Neuronal stem cell (in vitro differentiated cells): ENCODE data around the gene TNFRSF4.
A peak's percentile ranks its signal among the peaks of the same experiment; 100 is the strongest.
"Not testable (repeated sequence)": the region's sequence is repeated elsewhere in the genome, so short reads cannot be mapped to it uniquely, and the experiment has no call there.

Experiments
- DNase-seq: peaks from one replicate; pipeline ENCODE4 v3.0.0-alpha.2; 2013; ENCODE audit warnings: low spot score
- H2AFZ ChIP-seq: one replicate; pipeline ENCODE4 v1.6.1; 2013; ENCODE audit warnings: mild to moderate bottlenecking, low read length, inconsistent platforms
- H2AK5ac ChIP-seq: 2 replicates; pipeline ENCODE4 v1.6.1; 2013; ENCODE audit warnings: low read depth, mild to moderate bottlenecking, inconsistent platforms, low read length, moderate library complexity, mixed read lengths
- H2BK120ac ChIP-seq: 2 replicates; pipeline ENCODE4 v1.6.1; 2013; ENCODE audit warnings: low read depth, mild to moderate bottlenecking, inconsistent platforms, low read length, moderate library complexity, mixed read lengths
- H2BK12ac ChIP-seq: one replicate; pipeline ENCODE4 v1.6.1; 2013; ENCODE audit warnings: low read length, inconsistent platforms
- H2BK15ac ChIP-seq: 2 replicates; pipeline ENCODE4 v1.6.1; 2013; ENCODE audit warnings: mild to moderate bottlenecking, low read length, inconsistent platforms, mixed read lengths
- H2BK5ac ChIP-seq: one replicate; pipeline ENCODE4 v1.6.1; 2013; ENCODE audit warnings: inconsistent platforms, mild to moderate bottlenecking, low read length, moderate library complexity
- H3K14ac ChIP-seq: one replicate; pipeline ENCODE4 v1.6.1; 2013; ENCODE audit warnings: low read length, inconsistent platforms
- H3K18ac ChIP-seq: 2 replicates; pipeline ENCODE4 v1.6.1; 2013; ENCODE audit warnings: low read length, inconsistent platforms
- H3K23ac ChIP-seq: 2 replicates; pipeline ENCODE4 v1.6.1; 2013; ENCODE audit warnings: low read depth, mild to moderate bottlenecking, mixed read lengths, low read length, inconsistent platforms; ENCODE audit not compliant: poor library complexity
- H3K27ac ChIP-seq: replicated peaks from 3 replicates; pipeline ENCODE4 v1.5.1; 2013; ENCODE audit warnings: low read length, inconsistent platforms
- H3K27me3 ChIP-seq, 3 experiments: 2 replicates each; pipeline ENCODE4 v1.6.1; 2013; ENCODE audit warnings: low read length in 3 of 3, mild to moderate bottlenecking in 2 of 3, inconsistent platforms in 1 of 3, low read depth in 1 of 3, mixed read lengths in 1 of 3, moderate library complexity in 1 of 3; ENCODE audit not compliant: control insufficient read depth in 3 of 3, insufficient read depth in 3 of 3
- H3K36me3 ChIP-seq, 2 donors: replicated peaks in 1 of 2; 2 replicates each; pipeline ENCODE4 v1.6.1; 2013; ENCODE audit warnings: low read length in 2 of 2; ENCODE audit not compliant: control insufficient read depth in 2 of 2, insufficient read depth in 2 of 2
- H3K4ac ChIP-seq: 2 replicates; pipeline ENCODE4 v1.6.1; 2013; ENCODE audit warnings: inconsistent platforms, mild to moderate bottlenecking, low read length, moderate library complexity
- H3K4me1 ChIP-seq, 2 donors: 1 replicate in 1 of 2; 2 replicates in 1 of 2; pipeline ENCODE4 v1.6.1; 2013; ENCODE audit warnings: low read length in 2 of 2, low read depth in 1 of 2; ENCODE audit not compliant: control insufficient read depth in 2 of 2, insufficient read depth in 1 of 2
- H3K4me2 ChIP-seq: one replicate; pipeline ENCODE4 v1.6.1; 2013; ENCODE audit warnings: mild to moderate bottlenecking, low read length, inconsistent platforms; ENCODE audit not compliant: insufficient read depth, poor library complexity, severe bottlenecking
- H3K4me3 ChIP-seq, 2 donors: 2 replicates each; pipeline ENCODE4 v1.5.1; 2013; ENCODE audit warnings: low read length in 2 of 2, mild to moderate bottlenecking in 2 of 2, inconsistent platforms in 1 of 2, moderate library complexity in 1 of 2
- H3K79me1 ChIP-seq: one replicate; pipeline ENCODE4 v1.6.1; 2013; ENCODE audit warnings: low read depth, mild to moderate bottlenecking, inconsistent platforms, low read length, moderate library complexity
- H3K9ac ChIP-seq: one replicate; pipeline ENCODE4 v1.6.1; 2013; ENCODE audit warnings: mild to moderate bottlenecking, low read depth, low read length, inconsistent platforms; ENCODE audit not compliant: poor library complexity
- H3K9me3 ChIP-seq, 2 donors: replicated peaks in 1 of 2; 2 replicates each; pipeline versions ENCODE3 to v1.6.1; 2013; ENCODE audit warnings: low read length in 2 of 2, mild to moderate bottlenecking in 2 of 2, inconsistent platforms in 1 of 2, low read depth in 1 of 2, mixed read lengths in 1 of 2, moderate library complexity in 1 of 2; ENCODE audit not compliant: control insufficient read depth in 2 of 2, insufficient read depth in 1 of 2
- H4K8ac ChIP-seq: one replicate; pipeline ENCODE4 v1.6.1; 2013; ENCODE audit warnings: low read depth, mild to moderate bottlenecking, inconsistent platforms, low read length, moderate library complexity
- H4K91ac ChIP-seq: one replicate; pipeline ENCODE4 v1.6.1; 2013; ENCODE audit warnings: low read length, low read depth, mild to moderate bottlenecking, inconsistent platforms; ENCODE audit not compliant: poor library complexity
- WGBS, 2 donors: extraction: QIAGEN DNeasy Blood & Tissue Kit; methylation state at CpG; one replicate each; pipeline ENCODE4 v1.1.7; 2013; ENCODE audit warnings: missing lambda C conversion rate in 2 of 2, mixed read lengths in 1 of 2; ENCODE audit not compliant: insufficient read length in 2 of 2, insufficient replicate concordance in 1 of 2; ENCODE audit errors: extremely low coverage in 2 of 2; 5-methylcytosine and 5-hydroxymethylcytosine counted together

Gene TNFRSF4

DNA sequence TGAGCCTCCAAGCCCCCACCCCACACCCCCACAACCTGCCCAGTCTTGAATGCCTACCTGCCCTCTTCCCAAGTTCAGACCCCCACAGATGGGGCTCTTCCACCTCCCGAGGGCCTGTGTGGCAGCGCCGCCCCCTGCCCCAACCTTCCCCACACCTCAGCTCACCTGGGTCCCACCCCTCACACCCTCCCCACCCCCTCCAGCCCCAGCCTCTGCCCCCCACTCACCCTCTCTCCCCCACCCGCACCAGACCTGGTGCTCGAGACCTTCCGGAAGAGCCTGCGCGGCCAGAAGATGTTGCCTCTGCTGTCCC is 16.8 kb downstream of the TNFRSF4 start:
- Histone ChIP-seq H3K23ac (peak overlapping the region; percentile 31), H3K4me3 (no peak overlapping the region), H3K9ac (no peak overlapping the region), H3K9me3 (peaks cover 5% of the 10 kb centered on the region in 2 donors), H2AFZ (no peak overlapping the region), H3K4ac (no peak overlapping the region), H2BK120ac (peak overlapping the region; percentile 47), H3K4me2 (no peak overlapping the region), H2BK5ac (no peak overlapping the region), H2BK15ac (no peak overlapping the region), H3K18ac (no peak overlapping the region), H3K27me3 (peaks cover 0 to 6% (median 0%) of the 10 kb centered on the region in 3 experiments), H3K27ac (no peak overlapping the region), H4K8ac (no peak overlapping the region), H3K36me3 (no peaks in the 10 kb centered on the region), H3K14ac (no peak overlapping the region), H4K91ac (no peak overlapping the region), H3K79me1 (no peaks in the 10 kb centered on the region), H3K4me1 (peaks cover 3 to 14% of the 10 kb centered on the region in 2 donors), H2BK12ac (no peak overlapping the region), H2AK5ac (no peak overlapping the region)
- no peak for DNase-seq
- WGBS, 2 donors = no CpG with 5 or more reads among the region's 8 CpGs

DNA sequence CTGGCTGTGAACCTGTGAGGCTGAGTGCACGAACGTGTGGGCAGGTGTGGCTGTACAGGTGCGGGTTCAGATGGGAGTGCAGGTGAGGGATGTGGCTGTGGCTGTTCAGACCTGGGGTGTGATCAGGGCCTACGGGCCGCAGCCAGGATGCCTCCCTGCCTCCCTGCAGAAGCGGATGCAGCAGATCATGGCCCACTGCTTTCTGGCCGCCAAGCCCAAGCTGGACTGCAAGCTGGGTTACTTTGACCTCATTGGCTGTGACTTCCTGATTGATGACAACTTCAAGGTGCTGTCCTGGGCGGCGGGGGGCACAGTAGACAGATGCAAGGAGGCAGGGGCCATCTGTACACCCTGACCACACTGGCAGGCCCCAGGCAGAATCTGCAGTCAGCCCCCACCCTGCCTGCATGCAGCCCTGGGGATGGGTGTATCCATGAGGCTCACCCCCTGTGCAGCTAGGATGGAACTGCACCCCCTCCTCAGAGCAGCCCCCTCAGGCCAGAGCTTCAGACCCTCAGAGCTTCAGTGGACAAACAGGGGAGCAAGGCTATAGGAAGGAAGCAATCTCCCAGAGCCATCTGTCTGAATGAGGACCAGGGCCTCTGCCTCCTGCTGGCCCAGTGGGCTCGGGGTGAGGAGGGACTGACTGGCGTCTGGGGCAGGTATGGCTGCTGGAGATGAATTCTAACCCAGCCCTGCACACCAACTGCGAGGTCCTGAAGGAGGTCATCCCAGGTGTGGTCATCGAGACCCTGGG is 17.3 kb downstream of the TNFRSF4 start:
- WGBS, 2 donors = no CpG with 5 or more reads among the region's 13 CpGs
- H3K18ac ChIP-seq = peak overlapping the region; percentile 83
- H3K4me1 ChIP-seq = peaks cover 3 to 14% of the 10 kb centered on the region in 2 donors
- peak overlapping the region; percentile 70 for H2AK5ac ChIP-seq
- H2AFZ ChIP-seq = no peak overlapping the region
- no peaks in the 10 kb centered on the region for H3K36me3 ChIP-seq
- peak overlapping the region; percentile 43 for H3K23ac ChIP-seq
- H2BK5ac ChIP-seq = no peak overlapping the region
- peak overlapping the region; percentile 38 for H3K14ac ChIP-seq
- peaks cover 5% of the 10 kb centered on the region in 2 donors for H3K9me3 ChIP-seq
- peak overlapping the region; percentile 41 for H2BK12ac ChIP-seq
- no peak overlapping the region for H3K4me2 ChIP-seq
- no peak overlapping the region for H4K91ac ChIP-seq
- H3K9ac ChIP-seq = peak overlapping the region; percentile 30
- no peak overlapping the region for H3K4ac ChIP-seq
- H2BK120ac ChIP-seq = peak overlapping the region; percentile 47
- DNase-seq = no peak
- no peaks in the 10 kb centered on the region for H3K79me1 ChIP-seq
- no peak overlapping the region for H4K8ac ChIP-seq
- no peak overlapping the region for H2BK15ac ChIP-seq
- H3K4me3 ChIP-seq = peak overlapping the region in 1 of 2 donors; percentile 68
- H3K27ac ChIP-seq = no peak overlapping the region
- H3K27me3 ChIP-seq = peaks cover 0 to 6% (median 0%) of the 10 kb centered on the region in 3 experiments

DNA sequence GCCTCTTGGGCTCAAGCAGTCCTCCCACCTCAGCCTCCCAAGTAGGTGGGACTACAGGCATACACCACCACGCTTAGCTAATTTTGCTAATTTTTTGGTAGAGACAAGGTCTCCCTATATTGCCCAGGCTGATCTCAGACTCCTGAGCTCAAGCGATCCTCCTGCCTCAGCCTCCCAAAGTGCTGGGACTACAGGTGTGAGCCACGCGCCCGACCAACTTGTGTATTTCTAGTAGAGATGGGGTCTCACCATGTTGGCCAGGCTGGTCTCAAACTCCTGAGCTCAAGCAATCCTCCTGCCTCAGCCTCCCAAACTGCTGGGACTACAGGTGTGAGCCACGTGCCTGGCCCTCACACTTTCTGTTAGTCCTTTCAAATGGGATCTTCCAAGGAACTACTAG is 18.2 kb downstream of the TNFRSF4 start:
- not testable (repeated sequence) for H2BK15ac ChIP-seq, H3K4ac ChIP-seq, H4K8ac ChIP-seq, H3K18ac ChIP-seq, H3K23ac ChIP-seq, H2BK120ac ChIP-seq, DNase-seq, H3K79me1 ChIP-seq, H3K36me3 ChIP-seq, H3K9me3 ChIP-seq, H3K14ac ChIP-seq, H2AFZ ChIP-seq, H2AK5ac ChIP-seq, H3K4me2 ChIP-seq, H2BK5ac ChIP-seq, H2BK12ac ChIP-seq, H3K27ac ChIP-seq, H4K91ac ChIP-seq, H3K4me1 ChIP-seq, H3K27me3 ChIP-seq, H3K4me3 ChIP-seq, H3K9ac ChIP-seq
- WGBS, 2 donors = no CpG with 5 or more reads among the region's 6 CpGs

DNA sequence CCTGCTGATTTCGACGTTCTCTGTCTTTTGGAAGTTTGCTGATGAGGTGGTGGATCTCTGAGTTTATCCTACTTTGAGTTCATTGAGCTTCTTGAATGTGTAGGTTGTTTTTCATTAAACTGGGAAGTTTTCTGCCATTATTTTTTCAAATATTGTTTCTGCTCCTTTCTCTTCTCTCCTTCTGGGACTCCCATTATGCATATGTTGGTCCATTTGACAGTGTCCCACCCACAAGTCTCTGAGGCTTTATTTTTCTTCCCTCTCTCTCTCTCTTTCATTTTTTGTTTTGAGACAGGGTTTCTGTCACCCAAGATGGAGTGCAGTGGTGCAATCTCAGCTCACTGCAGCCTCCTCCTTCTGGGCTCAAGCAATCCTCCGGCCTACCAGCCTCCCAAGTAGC is 19.2 kb downstream of the TNFRSF4 start:
- Histone ChIP-seq H3K4me3 (no peak overlapping the region), H3K4ac (no peak overlapping the region), H3K9ac (no peak overlapping the region), H3K14ac (no peak overlapping the region), H2AFZ (no peak overlapping the region), H2BK120ac (no peak overlapping the region), H3K23ac (no peak overlapping the region), H2BK5ac (no peak overlapping the region), H2BK15ac (no peak overlapping the region), H4K8ac (no peak overlapping the region), H3K18ac (no peak overlapping the region), H3K4me2 (no peak overlapping the region), H2BK12ac (no peak overlapping the region), H3K79me1 (no peaks in the 10 kb centered on the region), H2AK5ac (no peak overlapping the region), H3K27me3 (no peaks in the 10 kb centered on the region), H3K36me3 (no peaks in the 10 kb centered on the region), H3K9me3 (peaks cover 5% of the 10 kb centered on the region in 2 donors), H3K4me1 (peaks cover 0 to 2% of the 10 kb centered on the region in 2 donors), H4K91ac (no peak overlapping the region), H3K27ac (no peak overlapping the region)
- DNase-seq = no peak
- WGBS, 2 donors = no CpG with 5 or more reads among the region's 3 CpGs
